Panc1 (cell line): ENCODE measurements around the gene DENND6B. TPM values are rescaled to one million over a fixed set of nuclear protein-coding genes. Genes with fewer than 3 reads are reported as not detected.

Experiments
- ATAC-seq: fragments of 200-7000 bp; cut with Tn5 transposase; 2 replicates; pipeline ENCODE4 v1.9.1; 2020; ENCODE audit warnings: mild to moderate bottlenecking, moderate library complexity
- BruUV-seq: library from RNA; stranded (reverse); fragments of 400-500 nt; replicated peaks from 2 replicates; lab custom pipeline; 2021; lab: Mats Ljungman, UMichigan
- CTCF ChIA-PET: fragments of 300-600 bp; sonication (Branson Sonifier 250); formaldehyde crosslinking; loops from one replicate; lab custom pipeline; 2022; ENCODE audit warnings: antibody characterized with exemption; lab: Charles Lee
- POLR2A ChIA-PET: fragments of 300-600 bp; sonication (Branson Sonifier 250); formaldehyde crosslinking; loops from one replicate; lab custom pipeline; 2022; ENCODE audit warnings: antibody characterized with exemption; lab: Charles Lee
- DNase-seq: peaks from one replicate; pipeline ENCODE4 v3.0.0-alpha.2; 2010; ENCODE audit warnings: low read depth, low spot score
- H3K27ac ChIP-seq: 2 replicates; pipeline ENCODE4 v1.5.1; 2011; ENCODE audit warnings: mild to moderate bottlenecking, low read length, inconsistent platforms
- H3K27me3 ChIP-seq: fragments of 200-500 bp; sonication (Bioruptor generic); 2 replicates; pipeline ENCODE4 v1.6.0; 2014; ENCODE audit warnings: low read length, inconsistent platforms; ENCODE audit not compliant: control insufficient read depth, insufficient read depth
- H3K36me3 ChIP-seq: fragments of 200-500 bp; sonication (Bioruptor generic); 2 replicates; pipeline ENCODE4 v1.5.1; 2014; ENCODE audit warnings: inconsistent platforms, mild to moderate bottlenecking, low read length, moderate library complexity; ENCODE audit not compliant: control insufficient read depth, insufficient read depth
- H3K4me1 ChIP-seq: 2 replicates; pipeline ENCODE4 v1.5.1; 2011; ENCODE audit warnings: inconsistent platforms, mild to moderate bottlenecking, low read length, moderate library complexity; ENCODE audit not compliant: control insufficient read depth, insufficient read depth
- H3K4me3 ChIP-seq, 2 experiments: 2 replicates each; pipeline ENCODE4 v1.5.1; 2011 to 2012; ENCODE audit warnings: low read depth in 2 of 2, low read length in 2 of 2, mild to moderate bottlenecking in 2 of 2, inconsistent platforms in 1 of 2, moderate library complexity in 1 of 2
- H3K9me3 ChIP-seq: fragments of 200-500 bp; sonication (Bioruptor generic); 2 replicates; pipeline ENCODE4 v1.5.1; 2014; ENCODE audit warnings: low read depth, mild to moderate bottlenecking, inconsistent platforms, low read length, moderate library complexity; ENCODE audit not compliant: control insufficient read depth, insufficient read depth
- CTCF ChIP-seq: fragments of 450-650 bp; IDR thresholded peaks from 2 replicates; pipeline ENCODE4 v1.5.1; 2017; ENCODE audit warnings: mild to moderate bottlenecking
- POLR2AphosphoS5 ChIP-seq: IDR thresholded peaks from 2 replicates; pipeline ENCODE4 v1.6.1; 2012; ENCODE audit warnings: mild to moderate bottlenecking, low read depth, low read length, moderate library complexity
- SIN3A ChIP-seq: IDR thresholded peaks from 2 replicates; pipeline ENCODE4 v1.6.1; 2012; ENCODE audit warnings: low read depth, mild to moderate bottlenecking, low read length, moderate library complexity, borderline replicate concordance; ENCODE audit not compliant: insufficient read depth
- TCF7L2 ChIP-seq: IDR thresholded peaks from 2 replicates; pipeline ENCODE4 v1.6.1; 2011; ENCODE audit warnings: mild to moderate bottlenecking, low read depth, low read length, inconsistent platforms
- in situ Hi-C: cut with HindIII; loops from 2 replicates; pipeline ENCODE4 v1.10.0; 2016; ENCODE audit warnings: low sequenced_read_pairs, low pct_unique_long_range_greater_than_20kb
- intact Hi-C: fragments of 100-400 bp; cut with micrococcal nuclease; formaldehyde crosslinking; loops from one replicate; pipeline ENCODE4 v1.10.0; 2022; ENCODE audit not compliant: unreplicated experiment
- total RNA-seq: library from RNA; stranded (reverse); gene quantifications from one replicate; pipeline ENCODE4 v1.2.1, GENCODE V29; 2021; ENCODE audit not compliant: unreplicated experiment
- TF ChIP-seq, protein P1 (sequence below), 2 experiments: IDR thresholded peaks; 2 replicates each; pipeline ENCODE4 v1.6.1; 2011 to 2012; ENCODE audit warnings: low read depth in 2 of 2, control low read depth in 1 of 2, low read length in 1 of 2, mild to moderate bottlenecking in 1 of 2, moderate library complexity in 1 of 2; ENCODE audit not compliant: insufficient read depth in 1 of 2

Gene DENND6B
- total RNA-seq, 1 experiment from 2014 or later = 5.8 TPM

DNA sequence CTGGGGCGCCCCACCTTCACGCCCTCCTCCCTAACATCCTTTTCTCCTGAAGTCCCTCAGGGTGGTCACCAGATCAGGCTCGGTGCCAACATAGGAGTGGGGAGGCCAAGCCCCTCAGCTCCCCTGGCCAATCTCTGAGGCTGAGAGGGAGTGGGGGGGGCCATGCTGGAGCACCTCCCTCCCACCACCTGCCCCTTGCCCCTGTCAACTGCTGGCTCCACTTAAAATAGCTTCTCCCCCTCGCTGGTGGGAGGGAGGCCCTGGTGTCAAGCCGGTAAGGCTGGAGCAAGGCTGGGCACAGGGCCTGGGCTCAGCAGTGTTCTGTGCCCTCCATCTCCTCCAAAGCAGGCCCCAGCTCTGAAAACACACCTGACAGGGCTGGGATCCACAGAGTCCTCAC, 24.2 kb downstream of the DENND6B start:
- CTCF ChIA-PET = interaction anchor here (0.6 kb wide), 1 partner anchor 39 kb away, joined by 8 read pairs; no protein-coding TSS in a partner anchor
- no peaks in the 10 kb centered on the region for H3K27me3 ChIP-seq
- POLR2A ChIA-PET = no interaction called here
- no peaks in the 10 kb centered on the region; the same call in 1 of the 2 replicates for H3K36me3 ChIP-seq
- H3K4me1 ChIP-seq = peaks cover 63% of the 10 kb centered on the region
- no TSS peak for BruUV-seq
- ATAC-seq (no peak), DNase-seq (no peak)
- in situ Hi-C loops = no loop called here
- H3K9me3 ChIP-seq = no peaks in the 10 kb centered on the region
- no peak overlapping the region for H3K4me3 ChIP-seq
- peak overlapping the region; percentile 83 for H3K27ac ChIP-seq
- TF ChIP-seq SIN3A (no peak), TCF7L2 (no peak)
- intact Hi-C loops = no loop called here

DNA sequence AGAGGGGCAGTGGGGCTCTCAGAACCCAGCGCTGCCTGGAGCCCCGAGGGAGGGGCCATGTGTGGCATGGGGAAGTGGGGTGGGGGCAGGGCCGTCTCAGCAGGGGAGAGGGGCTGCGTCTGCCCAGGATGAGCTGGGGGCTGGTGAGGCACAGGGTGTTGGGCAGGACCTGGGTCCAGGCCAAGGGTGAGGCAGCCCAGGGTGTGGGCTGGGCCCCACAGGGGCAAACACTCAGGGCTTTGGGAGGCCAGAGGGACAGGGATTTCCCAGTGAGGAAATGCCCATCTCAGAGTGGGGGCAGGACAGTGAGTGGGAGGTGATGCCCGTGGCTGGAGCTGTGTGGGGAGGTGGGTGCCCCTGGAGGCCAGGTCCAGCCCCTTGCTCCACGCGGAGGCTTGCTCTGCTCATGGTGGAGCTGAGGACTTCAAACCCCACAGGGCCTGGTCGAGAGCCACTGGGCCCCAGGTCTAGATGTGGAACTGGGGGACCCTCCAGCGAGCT, 24.7 kb downstream of the DENND6B start:
- in situ Hi-C loops = no loop called here
- Histone ChIP-seq H3K4me1 (peaks cover 68% of the 10 kb centered on the region), H3K36me3 (no peaks in the 10 kb centered on the region; the same call in 1 of the 2 replicates), H3K27me3 (no peaks in the 10 kb centered on the region), H3K4me3 (no peak overlapping the region), H3K9me3 (no peaks in the 10 kb centered on the region), H3K27ac (peak overlapping the region; percentile 83)
- BruUV-seq = no TSS peak
- ATAC-seq (no peak), DNase-seq (no peak)
- CTCF ChIA-PET = interaction anchor here (0.6 kb wide), 1 partner anchor 39 kb away, joined by 8 read pairs; no protein-coding TSS in a partner anchor
- TF ChIP-seq CTCF (no peak), POLR2AphosphoS5 (no peak)
- POLR2A ChIA-PET = interaction anchor here (0.5 kb wide), 1 partner anchor 124 kb away, joined by 3 read pairs; no protein-coding TSS in a partner anchor
- intact Hi-C loops = no loop called here

DNA sequence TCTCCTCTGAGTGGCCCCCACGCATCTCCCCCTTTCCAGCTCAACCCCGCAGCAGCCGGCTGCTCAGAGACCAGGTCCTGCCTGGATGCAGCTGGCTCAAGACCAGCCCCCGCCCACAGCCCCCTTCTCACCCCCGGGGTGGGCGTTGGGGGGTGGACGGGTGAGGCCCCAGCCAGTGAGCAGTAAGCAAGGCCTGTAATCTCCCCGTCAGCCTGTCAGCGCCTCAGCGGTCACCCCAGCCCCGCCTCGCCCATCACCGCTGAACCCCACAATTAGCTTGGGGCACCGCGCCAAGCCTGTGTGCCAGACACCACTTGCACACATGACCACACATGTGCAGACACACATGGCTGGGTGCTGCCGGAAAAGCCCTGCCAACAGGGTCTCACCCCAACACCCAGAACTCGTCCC, 25.2 kb downstream of the DENND6B start:
- intact Hi-C loops = no loop called here
- Histone ChIP-seq H3K9me3 (no peaks in the 10 kb centered on the region), H3K4me1 (peaks cover 73% of the 10 kb centered on the region), H3K4me3 (no peak overlapping the region), H3K27ac (peak overlapping the region; percentile 83), H3K27me3 (no peaks in the 10 kb centered on the region), H3K36me3 (no peaks in the 10 kb centered on the region; the same call in 1 of the 2 replicates)
- DNase-seq (no peak), ATAC-seq (no peak)
- CTCF ChIA-PET = no interaction called here
- BruUV-seq = no TSS peak
- POLR2A ChIA-PET = interaction anchor here (0.5 kb wide), 1 partner anchor 124 kb away, joined by 3 read pairs; no protein-coding TSS in a partner anchor
- in situ Hi-C loops = no loop called here
- TF ChIP-seq CTCF = no peak
- TF ChIP-seq, protein P1, sequence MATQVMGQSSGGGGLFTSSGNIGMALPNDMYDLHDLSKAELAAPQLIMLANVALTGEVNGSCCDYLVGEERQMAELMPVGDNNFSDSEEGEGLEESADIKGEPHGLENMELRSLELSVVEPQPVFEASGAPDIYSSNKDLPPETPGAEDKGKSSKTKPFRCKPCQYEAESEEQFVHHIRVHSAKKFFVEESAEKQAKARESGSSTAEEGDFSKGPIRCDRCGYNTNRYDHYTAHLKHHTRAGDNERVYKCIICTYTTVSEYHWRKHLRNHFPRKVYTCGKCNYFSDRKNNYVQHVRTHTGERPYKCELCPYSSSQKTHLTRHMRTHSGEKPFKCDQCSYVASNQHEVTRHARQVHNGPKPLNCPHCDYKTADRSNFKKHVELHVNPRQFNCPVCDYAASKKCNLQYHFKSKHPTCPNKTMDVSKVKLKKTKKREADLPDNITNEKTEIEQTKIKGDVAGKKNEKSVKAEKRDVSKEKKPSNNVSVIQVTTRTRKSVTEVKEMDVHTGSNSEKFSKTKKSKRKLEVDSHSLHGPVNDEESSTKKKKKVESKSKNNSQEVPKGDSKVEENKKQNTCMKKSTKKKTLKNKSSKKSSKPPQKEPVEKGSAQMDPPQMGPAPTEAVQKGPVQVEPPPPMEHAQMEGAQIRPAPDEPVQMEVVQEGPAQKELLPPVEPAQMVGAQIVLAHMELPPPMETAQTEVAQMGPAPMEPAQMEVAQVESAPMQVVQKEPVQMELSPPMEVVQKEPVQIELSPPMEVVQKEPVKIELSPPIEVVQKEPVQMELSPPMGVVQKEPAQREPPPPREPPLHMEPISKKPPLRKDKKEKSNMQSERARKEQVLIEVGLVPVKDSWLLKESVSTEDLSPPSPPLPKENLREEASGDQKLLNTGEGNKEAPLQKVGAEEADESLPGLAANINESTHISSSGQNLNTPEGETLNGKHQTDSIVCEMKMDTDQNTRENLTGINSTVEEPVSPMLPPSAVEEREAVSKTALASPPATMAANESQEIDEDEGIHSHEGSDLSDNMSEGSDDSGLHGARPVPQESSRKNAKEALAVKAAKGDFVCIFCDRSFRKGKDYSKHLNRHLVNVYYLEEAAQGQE (IDR thresholded peaks at IDR 0.05; ENCODE audit: insufficient read depth in 1 of 2, low read depth in 2 of 2, low read length in 1 of 2) = no peak
- no peak for TF ChIP-seq POLR2AphosphoS5
- no peak for TF ChIP-seq TCF7L2
- TF ChIP-seq SIN3A = no peak
